Measurements from ENCODE around the gene TAF8.

DNA sequence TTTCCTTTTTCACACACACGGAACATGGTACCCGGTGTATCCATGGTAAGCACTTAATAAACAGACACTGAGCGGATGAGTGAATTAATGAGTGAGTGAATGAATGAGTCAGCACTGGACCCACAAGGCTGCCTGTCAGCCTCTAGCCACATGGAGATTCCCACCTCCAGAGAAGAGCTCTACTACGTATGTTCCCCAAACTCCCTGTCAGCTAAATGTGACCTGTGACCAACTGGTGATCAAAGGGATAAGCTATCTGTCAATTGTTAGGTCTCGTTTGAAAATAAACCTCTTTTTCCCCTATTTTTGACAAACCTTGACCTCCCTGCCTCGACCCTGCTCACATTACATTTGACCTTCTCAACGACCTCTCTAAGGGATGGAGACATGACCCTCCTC is 24.5 kb upstream of the TAF8 start:
- TF ChIP-seq CTCF (IDR thresholded peaks at IDR 0.05) (no peak), POLR2A (IDR thresholded peaks at IDR 0.05) (no peak)
